ENCODE results near the gene SHC4. TPM values are rescaled to one million over a fixed set of nuclear protein-coding genes. Genes with fewer than 3 reads are reported as not detected.

Gene SHC4
- polyA plus RNA-seq, 1 donor (not counting 4 experiments of a cell fraction or from before 2014, with no cell fraction given): 0.94 TPM

DNA sequence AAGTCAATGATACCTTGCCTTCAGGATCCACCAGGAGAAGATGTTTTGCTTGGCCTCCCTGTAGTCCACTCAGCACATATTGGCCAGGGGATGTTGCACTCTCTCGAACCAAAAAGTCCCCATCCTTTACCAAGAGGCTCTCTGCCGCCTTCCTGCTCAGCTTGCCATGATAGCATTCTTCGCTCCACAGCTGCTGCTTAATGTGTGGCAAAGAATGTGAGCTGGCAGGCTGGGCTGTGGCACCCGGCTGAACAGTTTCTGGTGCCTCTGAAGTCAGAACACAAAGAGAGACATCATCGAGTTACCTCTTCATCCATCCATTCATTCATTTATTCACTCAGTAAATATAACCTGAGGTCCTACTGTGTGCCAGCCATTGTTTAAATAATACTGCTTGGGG lies 129.0 kb downstream of the SHC4 start:
- Histone ChIP-seq H3K36me3 (ENCODE audit: control insufficient read depth in 2 of 2, extremely low read depth in 1 of 2, insufficient read depth in 2 of 2, low read length in 2 of 2) (no peaks in the 10 kb centered on the region), H3K4me2 (ENCODE audit: control insufficient read depth, extremely low read depth, insufficient read depth, low read depth, low read length) (no peak overlapping the region), H3K79me2 (ENCODE audit: control insufficient read depth, insufficient read depth, low read length) (no peaks in the 10 kb centered on the region), H3K9me1 (ENCODE audit: control insufficient read depth, extremely low read depth, insufficient read depth, low read length) (no peaks in the 10 kb centered on the region), H3K4me1 (ENCODE audit: control insufficient read depth, extremely low read depth, insufficient read depth, low read length) (no peaks in the 10 kb centered on the region), H3K27me3 (ENCODE audit: control insufficient read depth, extremely low read depth, insufficient read depth, low read length) (no peaks in the 10 kb centered on the region), H3K9ac (ENCODE audit: control insufficient read depth, extremely low read depth, insufficient read depth, low read length) (no peak overlapping the region), H3K4me3 (ENCODE audit: control insufficient read depth in 2 of 3, extremely low read depth in 1 of 3, insufficient read depth in 2 of 3, low read depth in 1 of 3, low read length in 3 of 3) (no peak overlapping the region), H2AFZ (ENCODE audit: control insufficient read depth, low read length) (no peak overlapping the region), H3K9me3 (ENCODE audit: control insufficient read depth, low read depth, low read length) (no peaks in the 10 kb centered on the region), H4K20me1 (ENCODE audit: control insufficient read depth, extremely low read depth, insufficient read depth, low read length) (no peaks in the 10 kb centered on the region), H3K27ac (ENCODE audit: control insufficient read depth, insufficient read depth, low read length) (no peak overlapping the region)
- dilution Hi-C loops (cut with MboI; ENCODE audit: extremely low pct_ligation_motif_present, low sequenced_read_pairs): no loop called here
- FAIRE-seq: no peak
- no peak for DNase-seq (ENCODE audit: low read depth, low spot score)
- TF ChIP-seq, protein P1, sequence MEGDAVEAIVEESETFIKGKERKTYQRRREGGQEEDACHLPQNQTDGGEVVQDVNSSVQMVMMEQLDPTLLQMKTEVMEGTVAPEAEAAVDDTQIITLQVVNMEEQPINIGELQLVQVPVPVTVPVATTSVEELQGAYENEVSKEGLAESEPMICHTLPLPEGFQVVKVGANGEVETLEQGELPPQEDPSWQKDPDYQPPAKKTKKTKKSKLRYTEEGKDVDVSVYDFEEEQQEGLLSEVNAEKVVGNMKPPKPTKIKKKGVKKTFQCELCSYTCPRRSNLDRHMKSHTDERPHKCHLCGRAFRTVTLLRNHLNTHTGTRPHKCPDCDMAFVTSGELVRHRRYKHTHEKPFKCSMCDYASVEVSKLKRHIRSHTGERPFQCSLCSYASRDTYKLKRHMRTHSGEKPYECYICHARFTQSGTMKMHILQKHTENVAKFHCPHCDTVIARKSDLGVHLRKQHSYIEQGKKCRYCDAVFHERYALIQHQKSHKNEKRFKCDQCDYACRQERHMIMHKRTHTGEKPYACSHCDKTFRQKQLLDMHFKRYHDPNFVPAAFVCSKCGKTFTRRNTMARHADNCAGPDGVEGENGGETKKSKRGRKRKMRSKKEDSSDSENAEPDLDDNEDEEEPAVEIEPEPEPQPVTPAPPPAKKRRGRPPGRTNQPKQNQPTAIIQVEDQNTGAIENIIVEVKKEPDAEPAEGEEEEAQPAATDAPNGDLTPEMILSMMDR (optimal IDR thresholded peaks at IDR 0.05 in 1 of 3, IDR thresholded peaks at IDR 0.05 in 1 of 3, conservative IDR thresholded peaks at IDR 0.05 in 1 of 3; ENCODE audit: extremely low read depth in 1 of 3, insufficient read depth in 2 of 3, low read length in 3 of 3): no peak
- no peak for TF ChIP-seq EZH2 (IDR thresholded peaks at IDR 0.05; ENCODE audit: low read length)

DNA sequence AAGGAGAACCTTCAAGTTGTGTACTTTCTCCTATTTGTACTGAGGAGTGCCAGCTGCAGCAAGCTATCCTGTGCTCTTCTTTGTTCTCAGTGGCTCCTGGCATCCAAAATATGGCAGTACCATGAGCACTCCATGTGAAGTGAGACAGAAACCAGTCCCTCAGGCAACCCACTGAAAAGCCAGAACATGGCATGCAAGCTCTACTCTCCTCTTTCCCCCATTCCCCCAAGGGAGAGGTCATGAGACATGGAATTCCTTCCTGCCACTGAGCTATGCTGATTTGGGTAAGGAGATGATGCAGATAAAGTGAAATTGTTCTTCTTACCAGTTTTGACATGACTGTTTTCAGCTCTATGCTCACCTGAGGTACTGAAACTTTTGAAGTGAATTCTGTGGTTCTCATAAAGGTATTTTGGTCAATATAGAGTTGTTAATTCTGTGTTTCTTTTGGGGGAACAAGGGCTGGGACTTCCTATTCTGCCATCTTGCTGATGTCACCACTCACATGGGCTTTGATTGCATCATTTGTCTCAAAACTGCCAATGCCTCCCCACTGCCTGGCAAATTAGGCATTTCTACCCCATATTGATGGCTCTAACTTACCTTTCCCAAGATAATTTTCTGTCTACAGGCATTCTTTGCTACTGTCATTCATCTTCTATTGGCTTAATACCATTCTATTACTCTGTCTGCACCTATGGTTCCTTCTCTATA lies 130.0 kb downstream of the SHC4 start:
- Histone ChIP-seq H3K4me3 (ENCODE audit: control insufficient read depth in 2 of 3, extremely low read depth in 1 of 3, insufficient read depth in 2 of 3, low read depth in 1 of 3, low read length in 3 of 3) (no peak overlapping the region), H3K9me3 (ENCODE audit: control insufficient read depth, low read depth, low read length) (no peaks in the 10 kb centered on the region), H3K9me1 (ENCODE audit: control insufficient read depth, extremely low read depth, insufficient read depth, low read length) (no peaks in the 10 kb centered on the region), H3K9ac (ENCODE audit: control insufficient read depth, extremely low read depth, insufficient read depth, low read length) (no peak overlapping the region), H4K20me1 (ENCODE audit: control insufficient read depth, extremely low read depth, insufficient read depth, low read length) (no peaks in the 10 kb centered on the region), H2AFZ (ENCODE audit: control insufficient read depth, low read length) (no peak overlapping the region), H3K4me2 (ENCODE audit: control insufficient read depth, extremely low read depth, insufficient read depth, low read depth, low read length) (no peak overlapping the region), H3K36me3 (ENCODE audit: control insufficient read depth in 2 of 2, extremely low read depth in 1 of 2, insufficient read depth in 2 of 2, low read length in 2 of 2) (no peaks in the 10 kb centered on the region), H3K4me1 (ENCODE audit: control insufficient read depth, extremely low read depth, insufficient read depth, low read length) (peaks cover 4% of the 10 kb centered on the region), H3K27me3 (ENCODE audit: control insufficient read depth, extremely low read depth, insufficient read depth, low read length) (no peaks in the 10 kb centered on the region), H3K79me2 (ENCODE audit: control insufficient read depth, insufficient read depth, low read length) (no peaks in the 10 kb centered on the region), H3K27ac (ENCODE audit: control insufficient read depth, insufficient read depth, low read length) (no peak overlapping the region)
- TF ChIP-seq, protein P1 (optimal IDR thresholded peaks at IDR 0.05 in 1 of 3, IDR thresholded peaks at IDR 0.05 in 1 of 3, conservative IDR thresholded peaks at IDR 0.05 in 1 of 3; ENCODE audit: extremely low read depth in 1 of 3, insufficient read depth in 2 of 3, low read length in 3 of 3): no peak
- no peak for TF ChIP-seq EZH2 (IDR thresholded peaks at IDR 0.05; ENCODE audit: low read length)
- DNase-seq (ENCODE audit: low read depth, low spot score) (no peak), FAIRE-seq (no peak)
- dilution Hi-C loops (cut with MboI; ENCODE audit: extremely low pct_ligation_motif_present, low sequenced_read_pairs): no loop called here
